Suprapubic skin (tissue), 4 donors: ENCODE measurements around the gene NAV3.

Source experiments
- POLR2A ChIP-seq, 2 donors: fragments of 450-650 bp; IDR thresholded peaks; one replicate each; pipeline ENCODE4 v1.6.1; 2017; ENCODE audit warnings: antibody characterized with exemption in 2 of 2, mild to moderate bottlenecking in 2 of 2, moderate library complexity in 2 of 2
- POLR2AphosphoS5 ChIP-seq, 3 donors: sonication (generic); formaldehyde crosslinking; IDR thresholded peaks; one replicate each; pipeline ENCODE4 v1.6.1; 2017; ENCODE audit warnings: antibody characterized with exemption in 3 of 3
- TF ChIP-seq, protein P1 (sequence below), 2 donors: fragments of 200-600 bp in 1 of 2; fragments of 450-650 bp in 1 of 2; sonication (generic) in 1 of 2; IDR thresholded peaks; one replicate each; pipeline ENCODE4 v1.5.1; 2016 to 2019; ENCODE audit warnings: antibody characterized with exemption in 2 of 2, mild to moderate bottlenecking in 1 of 2, moderate library complexity in 1 of 2

DNA sequence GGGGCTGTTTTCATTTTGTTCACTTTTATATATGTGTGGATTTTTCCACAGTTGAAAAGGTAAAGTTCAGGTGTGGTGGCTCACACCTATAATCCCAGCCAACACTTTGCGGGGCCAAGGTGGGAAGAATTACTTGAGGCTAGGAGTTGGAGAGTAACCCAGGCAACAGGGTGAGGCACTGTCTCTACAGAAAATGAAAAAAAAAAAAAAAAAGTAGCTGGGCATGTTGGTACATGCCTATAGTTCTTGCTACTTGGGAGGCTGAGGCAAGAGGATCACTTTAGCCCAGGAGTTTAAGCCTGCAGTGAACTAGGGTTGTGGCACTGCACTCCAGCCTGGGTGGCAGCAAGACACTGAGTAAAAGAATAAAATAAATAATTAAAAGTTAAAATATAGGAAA is 326.5 kb downstream of the NAV3 start:
- TF ChIP-seq, protein P1, sequence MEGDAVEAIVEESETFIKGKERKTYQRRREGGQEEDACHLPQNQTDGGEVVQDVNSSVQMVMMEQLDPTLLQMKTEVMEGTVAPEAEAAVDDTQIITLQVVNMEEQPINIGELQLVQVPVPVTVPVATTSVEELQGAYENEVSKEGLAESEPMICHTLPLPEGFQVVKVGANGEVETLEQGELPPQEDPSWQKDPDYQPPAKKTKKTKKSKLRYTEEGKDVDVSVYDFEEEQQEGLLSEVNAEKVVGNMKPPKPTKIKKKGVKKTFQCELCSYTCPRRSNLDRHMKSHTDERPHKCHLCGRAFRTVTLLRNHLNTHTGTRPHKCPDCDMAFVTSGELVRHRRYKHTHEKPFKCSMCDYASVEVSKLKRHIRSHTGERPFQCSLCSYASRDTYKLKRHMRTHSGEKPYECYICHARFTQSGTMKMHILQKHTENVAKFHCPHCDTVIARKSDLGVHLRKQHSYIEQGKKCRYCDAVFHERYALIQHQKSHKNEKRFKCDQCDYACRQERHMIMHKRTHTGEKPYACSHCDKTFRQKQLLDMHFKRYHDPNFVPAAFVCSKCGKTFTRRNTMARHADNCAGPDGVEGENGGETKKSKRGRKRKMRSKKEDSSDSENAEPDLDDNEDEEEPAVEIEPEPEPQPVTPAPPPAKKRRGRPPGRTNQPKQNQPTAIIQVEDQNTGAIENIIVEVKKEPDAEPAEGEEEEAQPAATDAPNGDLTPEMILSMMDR (IDR thresholded peaks at IDR 0.05): no peak
- TF ChIP-seq POLR2AphosphoS5 (IDR thresholded peaks at IDR 0.05) (no peak), POLR2A (IDR thresholded peaks at IDR 0.05) (no peak)
